ENCODE data around the gene ARRDC2. TPM values are rescaled to one million over a fixed set of nuclear protein-coding genes. Genes with fewer than 3 reads are reported as not detected.
"Not testable (repeated sequence)": the region's sequence is repeated elsewhere in the genome, so short reads cannot be mapped to it uniquely, and the experiment has no call there.

The ARRDC2 gene
- total RNA-seq, 1 experiment from 2014 or later = 15.5 TPM

- TSS peak; percentile 18 for BruUV-seq (replicated peaks)
- ChIA-PET CTCF (no interaction called here), POLR2A (ENCODE audit: unreplicated experiment) (no interaction called here)
- peaks cover 34% of the 10 kb centered on the region for H3K79me2 ChIP-seq (ENCODE audit: low read depth)
- intact Hi-C loops (cut with micrococcal nuclease; ENCODE audit: unreplicated experiment) = no loop called here
- peaks cover 31% of the 10 kb centered on the region for H3K4me1 ChIP-seq (replicated peaks; ENCODE audit: insufficient read depth)
- H2AFZ ChIP-seq = peak overlapping the region; percentile 82; the same call in 1 of the 2 replicates
- TF ChIP-seq EZH2 (IDR thresholded peaks at IDR 0.05; ENCODE audit: low read depth) = no peak
- TF ChIP-seq, protein P1, sequence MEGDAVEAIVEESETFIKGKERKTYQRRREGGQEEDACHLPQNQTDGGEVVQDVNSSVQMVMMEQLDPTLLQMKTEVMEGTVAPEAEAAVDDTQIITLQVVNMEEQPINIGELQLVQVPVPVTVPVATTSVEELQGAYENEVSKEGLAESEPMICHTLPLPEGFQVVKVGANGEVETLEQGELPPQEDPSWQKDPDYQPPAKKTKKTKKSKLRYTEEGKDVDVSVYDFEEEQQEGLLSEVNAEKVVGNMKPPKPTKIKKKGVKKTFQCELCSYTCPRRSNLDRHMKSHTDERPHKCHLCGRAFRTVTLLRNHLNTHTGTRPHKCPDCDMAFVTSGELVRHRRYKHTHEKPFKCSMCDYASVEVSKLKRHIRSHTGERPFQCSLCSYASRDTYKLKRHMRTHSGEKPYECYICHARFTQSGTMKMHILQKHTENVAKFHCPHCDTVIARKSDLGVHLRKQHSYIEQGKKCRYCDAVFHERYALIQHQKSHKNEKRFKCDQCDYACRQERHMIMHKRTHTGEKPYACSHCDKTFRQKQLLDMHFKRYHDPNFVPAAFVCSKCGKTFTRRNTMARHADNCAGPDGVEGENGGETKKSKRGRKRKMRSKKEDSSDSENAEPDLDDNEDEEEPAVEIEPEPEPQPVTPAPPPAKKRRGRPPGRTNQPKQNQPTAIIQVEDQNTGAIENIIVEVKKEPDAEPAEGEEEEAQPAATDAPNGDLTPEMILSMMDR (conservative IDR thresholded peaks at IDR 0.05) = no peak
- H3K27ac ChIP-seq = 0 out of 2 replicates have a peak overlapping the region, but pooled peaks have one; percentile 75
- H3K4me2 ChIP-seq = peak overlapping the region; percentile 100
- H3K9me3 ChIP-seq (ENCODE audit: insufficient read depth, low read depth) = no peaks in the 10 kb centered on the region
- H3F3A ChIP-seq (ENCODE audit: insufficient read depth, low read depth) = peaks cover 51% of the 10 kb centered on the region
- no peaks in the 10 kb centered on the region for H3K27me3 ChIP-seq (ENCODE audit: insufficient read depth, low read depth)
- H3K4me3 ChIP-seq = peak overlapping the region; percentile 99
- DNase-seq = no peak
- no peaks in the 10 kb centered on the region for H3K36me3 ChIP-seq (ENCODE audit: low read depth)
- peaks cover 6% of the 10 kb centered on the region for H4K20me1 ChIP-seq (ENCODE audit: insufficient read depth)
- H3K9me2 ChIP-seq (ENCODE audit: insufficient read depth) = no peaks in the 10 kb centered on the region
These were observed 6.1 kb upstream of the ARRDC2 start for GRCh38 chr19:18001777-18002345.

DNA sequence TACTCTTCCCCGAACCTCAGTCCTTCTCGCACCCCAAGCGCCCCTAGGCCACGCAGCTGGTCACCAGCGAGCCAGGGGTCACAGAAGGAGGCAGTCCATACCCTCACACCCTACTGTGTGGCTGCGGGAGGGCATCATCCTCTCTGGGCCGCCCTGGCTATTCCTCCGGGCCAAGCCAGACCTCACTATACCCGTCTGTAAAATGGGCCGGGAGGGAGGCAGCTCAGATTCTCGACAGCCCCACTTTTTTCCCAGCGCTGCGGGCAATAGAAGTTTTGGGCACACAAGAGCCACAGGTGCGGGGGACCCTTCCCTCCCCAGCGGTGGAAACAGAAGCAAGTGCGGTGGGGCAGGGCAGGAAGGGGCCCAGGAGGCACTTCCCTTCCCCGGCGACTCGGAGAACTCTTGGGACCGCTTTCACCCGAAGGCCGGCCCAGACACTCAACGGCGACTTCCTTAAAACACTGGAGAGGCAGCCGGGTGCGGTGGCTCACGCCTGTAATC is 5.6 kb upstream of the ARRDC2 start:
- H2AFZ ChIP-seq = no peak overlapping the region
- H3K4me2 ChIP-seq = peak overlapping the region; percentile 100
- ChIA-PET CTCF (no interaction called here), POLR2A (ENCODE audit: unreplicated experiment) (no interaction called here)
- no TSS peak for BruUV-seq (replicated peaks)
- peaks cover 32% of the 10 kb centered on the region for H3K79me2 ChIP-seq (ENCODE audit: low read depth)
- H3K9me3 ChIP-seq (ENCODE audit: insufficient read depth, low read depth) = no peaks in the 10 kb centered on the region
- TF ChIP-seq, protein P1 (conservative IDR thresholded peaks at IDR 0.05) = no peak
- no peak for TF ChIP-seq EZH2 (IDR thresholded peaks at IDR 0.05; ENCODE audit: low read depth)
- H3K4me3 ChIP-seq = peak overlapping the region; percentile 99
- H3K27ac ChIP-seq = no peak overlapping the region
- no peak for DNase-seq
- intact Hi-C loops (cut with micrococcal nuclease; ENCODE audit: unreplicated experiment) = no loop called here
- no peaks in the 10 kb centered on the region; the same call in 1 of the 2 replicates for H3K36me3 ChIP-seq (ENCODE audit: low read depth)
- no peaks in the 10 kb centered on the region for H3K9me2 ChIP-seq (ENCODE audit: insufficient read depth)
- peaks cover 49% of the 10 kb centered on the region for H3F3A ChIP-seq (ENCODE audit: insufficient read depth, low read depth)
- H4K20me1 ChIP-seq (ENCODE audit: insufficient read depth) = peaks cover 10% of the 10 kb centered on the region
- no peaks in the 10 kb centered on the region for H3K27me3 ChIP-seq (ENCODE audit: insufficient read depth, low read depth)
- H3K4me1 ChIP-seq (replicated peaks; ENCODE audit: insufficient read depth) = peaks cover 29% of the 10 kb centered on the region

GRCh38 chr19:18005750-18006149 is 2.2 kb upstream of the ARRDC2 start:
- CTCF ChIA-PET; H3K9me2 ChIP-seq (ENCODE audit: insufficient read depth); BruUV-seq (replicated peaks); H3K27ac ChIP-seq; H3K4me3 ChIP-seq; H2AFZ ChIP-seq; POLR2A ChIA-PET (ENCODE audit: unreplicated experiment); H3K27me3 ChIP-seq (ENCODE audit: insufficient read depth, low read depth); H3K9me3 ChIP-seq (ENCODE audit: insufficient read depth, low read depth); DNase-seq; H3K4me2 ChIP-seq: not testable (repeated sequence)
- peaks cover 33% of the 10 kb centered on the region for H3K79me2 ChIP-seq (ENCODE audit: low read depth)
- H3F3A ChIP-seq (ENCODE audit: insufficient read depth, low read depth) = peaks cover 27% of the 10 kb centered on the region
- intact Hi-C loops (cut with micrococcal nuclease; ENCODE audit: unreplicated experiment) = loop anchor here (5.0 kb wide), 3 partner anchors 152 to 412 kb away; partner anchors contain the start of genes IFI30 and SSBP4
- H3K36me3 ChIP-seq (ENCODE audit: low read depth) = peaks cover 19% of the 10 kb centered on the region
- peaks cover 14% of the 10 kb centered on the region; the same call in 1 of the 2 replicates for H3K4me1 ChIP-seq (replicated peaks; ENCODE audit: insufficient read depth)
- H4K20me1 ChIP-seq (ENCODE audit: insufficient read depth) = peaks cover 32% of the 10 kb centered on the region

All from PC-9 (cell line).